Mammary epithelial cell (primary cell): ENCODE results near the gene CTTNBP2.

ENCODE experiments used
- CTCF ChIP-seq, 2 donors: IDR thresholded peaks in 1 of 2; conservative IDR thresholded peaks in 1 of 2; 2 replicates each; pipeline ENCODE4 v1.5.1; 2011 to 2012; ENCODE audit warnings: inconsistent platforms in 2 of 2, low read length in 2 of 2, mild to moderate bottlenecking in 2 of 2, control low read depth in 1 of 2, low read depth in 1 of 2; ENCODE audit not compliant: insufficient read depth in 1 of 2; ENCODE audit errors: extremely low read depth in 1 of 2
- EZH2 ChIP-seq: IDR thresholded peaks from 2 replicates; pipeline ENCODE4 v1.6.1; 2012; ENCODE audit warnings: low read length, inconsistent platforms, borderline replicate concordance

DNA sequence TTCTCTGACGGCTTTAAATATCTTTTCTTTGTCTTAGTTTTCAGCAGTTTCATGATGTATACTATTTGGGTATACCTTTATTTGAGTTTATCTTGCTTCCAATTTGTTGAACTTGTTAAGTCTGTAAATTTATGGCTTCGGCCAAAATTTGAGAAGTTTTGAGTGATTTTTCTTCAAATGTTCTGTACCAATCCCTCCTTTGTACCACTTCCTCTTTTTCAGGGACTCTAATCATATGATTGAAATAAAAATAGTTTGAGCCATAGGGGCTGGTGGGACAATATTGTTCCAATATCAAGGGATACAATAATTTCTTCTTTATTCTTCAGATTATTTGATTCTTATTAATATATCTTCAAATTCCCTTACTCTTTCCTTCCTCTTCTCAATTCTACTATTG, 43.1 kb upstream of the CTTNBP2 start:
- TF ChIP-seq CTCF (conservative IDR thresholded peaks at IDR 0.05 in 1 of 2, IDR thresholded peaks at IDR 0.05 in 1 of 2; ENCODE audit: extremely low read depth in 1 of 2, insufficient read depth in 1 of 2, low read depth in 1 of 2, low read length in 2 of 2): no peak
- TF ChIP-seq EZH2: no peak
